ENCODE measurements around the gene LONP1.
A peak's percentile ranks its signal among the peaks of the same experiment; 100 is the strongest.

LONP1 gene

GRCh38 chr19:5694167-5694955 lies 25.6 kb downstream of the LONP1 start:
- Histone ChIP-seq H4K91ac (ENCODE audit: low read depth, low read length, poor library complexity) (no peak overlapping the region), H3K36me3 (replicated peaks in 1 of 2; ENCODE audit: control insufficient read depth in 2 of 2, insufficient read depth in 2 of 2, low read length in 2 of 2) (peaks cover 59 to 84% of the 10 kb centered on the region in 2 donors), H3K9me3 (replicated peaks in 1 of 2; ENCODE audit: control insufficient read depth in 2 of 2, insufficient read depth in 1 of 2, low read depth in 1 of 2, low read length in 2 of 2) (peaks cover 0 to 4% of the 10 kb centered on the region in 2 donors), H3K4me3 (ENCODE audit: low read length in 2 of 2) (peak overlapping the region in 1 of 2 donors; percentile 51), H2BK12ac (ENCODE audit: low read length) (peak overlapping the region; percentile 7), H3K4me2 (ENCODE audit: insufficient read depth, low read length, poor library complexity, severe bottlenecking) (no peak overlapping the region), H3K14ac (ENCODE audit: low read length) (no peak overlapping the region), H4K8ac (ENCODE audit: low read depth, low read length) (no peak overlapping the region), H3K4ac (ENCODE audit: low read length) (no peak overlapping the region), H3K18ac (ENCODE audit: low read length) (no peak overlapping the region), H3K79me1 (ENCODE audit: low read depth, low read length) (peaks cover 40% of the 10 kb centered on the region), H3K27ac (replicated peaks; ENCODE audit: low read length) (no peak overlapping the region), H2BK15ac (ENCODE audit: low read length) (no peak overlapping the region), H3K27me3 (ENCODE audit: control insufficient read depth in 3 of 3, insufficient read depth in 3 of 3, low read depth in 1 of 3, low read length in 3 of 3) (no peaks in the 10 kb centered on the region), H3K4me1 (ENCODE audit: control insufficient read depth in 2 of 2, insufficient read depth in 1 of 2, low read depth in 1 of 2, low read length in 2 of 2) (peaks cover 2 to 4% of the 10 kb centered on the region in 2 donors), H3K23ac (ENCODE audit: low read depth, low read length, poor library complexity) (peak overlapping the region; percentile 44), H2BK5ac (ENCODE audit: low read length) (no peak overlapping the region), H2AFZ (ENCODE audit: low read length) (no peak overlapping the region), H3K9ac (ENCODE audit: low read depth, low read length, poor library complexity) (peak overlapping the region; percentile 21), H2AK5ac (ENCODE audit: low read depth, low read length) (no peak overlapping the region), H2BK120ac (ENCODE audit: low read depth, low read length) (no peak overlapping the region)
- no CpG with 5 or more reads among the region's 45 CpGs for WGBS, 2 donors (ENCODE audit: extremely low coverage in 2 of 2, insufficient read length in 2 of 2, insufficient replicate concordance in 1 of 2)
- DNase-seq (ENCODE audit: low spot score) = no peak

GRCh38 chr19:5693195-5694166 lies 26.5 kb downstream of the LONP1 start:
- Histone ChIP-seq H3K27ac (replicated peaks; ENCODE audit: low read length) (no peak overlapping the region), H2AK5ac (ENCODE audit: low read depth, low read length) (no peak overlapping the region), H3K9ac (ENCODE audit: low read depth, low read length, poor library complexity) (peak overlapping the region; percentile 79), H3K4me1 (ENCODE audit: control insufficient read depth in 2 of 2, insufficient read depth in 1 of 2, low read depth in 1 of 2, low read length in 2 of 2) (peaks cover 2 to 4% of the 10 kb centered on the region in 2 donors), H3K18ac (ENCODE audit: low read length) (peak overlapping the region; percentile 38), H3K27me3 (ENCODE audit: control insufficient read depth in 3 of 3, insufficient read depth in 3 of 3, low read depth in 1 of 3, low read length in 3 of 3) (no peaks in the 10 kb centered on the region), H3K4me2 (ENCODE audit: insufficient read depth, low read length, poor library complexity, severe bottlenecking) (no peak overlapping the region), H2BK5ac (ENCODE audit: low read length) (peak overlapping the region; percentile 84), H3K4me3 (ENCODE audit: low read length in 2 of 2) (no peak overlapping the region), H4K91ac (ENCODE audit: low read depth, low read length, poor library complexity) (no peak overlapping the region), H4K8ac (ENCODE audit: low read depth, low read length) (peak overlapping the region; percentile 92), H2BK120ac (ENCODE audit: low read depth, low read length) (no peak overlapping the region), H2AFZ (ENCODE audit: low read length) (no peak overlapping the region), H2BK15ac (ENCODE audit: low read length) (no peak overlapping the region), H3K9me3 (replicated peaks in 1 of 2; ENCODE audit: control insufficient read depth in 2 of 2, insufficient read depth in 1 of 2, low read depth in 1 of 2, low read length in 2 of 2) (peaks cover 0 to 4% of the 10 kb centered on the region in 2 donors), H3K23ac (ENCODE audit: low read depth, low read length, poor library complexity) (peak overlapping the region; percentile 81), H3K79me1 (ENCODE audit: low read depth, low read length) (peaks cover 40% of the 10 kb centered on the region), H3K14ac (ENCODE audit: low read length) (no peak overlapping the region), H3K36me3 (replicated peaks in 1 of 2; ENCODE audit: control insufficient read depth in 2 of 2, insufficient read depth in 2 of 2, low read length in 2 of 2) (peaks cover 52 to 75% of the 10 kb centered on the region in 2 donors), H3K4ac (ENCODE audit: low read length) (no peak overlapping the region), H2BK12ac (ENCODE audit: low read length) (no peak overlapping the region)
- WGBS, 2 donors (ENCODE audit: extremely low coverage in 2 of 2, insufficient read length in 2 of 2, insufficient replicate concordance in 1 of 2) = no CpG with 5 or more reads among the region's 39 CpGs
- DNase-seq (ENCODE audit: low spot score) = no peak

GRCh38 chr19:5692723-5693194 lies 27.2 kb downstream of the LONP1 start:
- no peak overlapping the region for H3K4me3 ChIP-seq (ENCODE audit: low read length in 2 of 2)
- peaks cover 40% of the 10 kb centered on the region for H3K79me1 ChIP-seq (ENCODE audit: low read depth, low read length)
- no CpG with 5 or more reads among the region's 7 CpGs for WGBS, 2 donors (ENCODE audit: extremely low coverage in 2 of 2, insufficient read length in 2 of 2, insufficient replicate concordance in 1 of 2)
- no peak overlapping the region for H2BK120ac ChIP-seq (ENCODE audit: low read depth, low read length)
- H2BK12ac ChIP-seq (ENCODE audit: low read length) = no peak overlapping the region
- no peak overlapping the region for H2AK5ac ChIP-seq (ENCODE audit: low read depth, low read length)
- peaks cover 50 to 70% of the 10 kb centered on the region in 2 donors for H3K36me3 ChIP-seq (replicated peaks in 1 of 2; ENCODE audit: control insufficient read depth in 2 of 2, insufficient read depth in 2 of 2, low read length in 2 of 2)
- H3K9ac ChIP-seq (ENCODE audit: low read depth, low read length, poor library complexity) = no peak overlapping the region
- no peak overlapping the region for H4K91ac ChIP-seq (ENCODE audit: low read depth, low read length, poor library complexity)
- peak overlapping the region; percentile 84 for H2BK5ac ChIP-seq (ENCODE audit: low read length)
- no peak overlapping the region for H4K8ac ChIP-seq (ENCODE audit: low read depth, low read length)
- no peak overlapping the region for H3K14ac ChIP-seq (ENCODE audit: low read length)
- peak overlapping the region; percentile 81 for H3K23ac ChIP-seq (ENCODE audit: low read depth, low read length, poor library complexity)
- no peak overlapping the region for H2AFZ ChIP-seq (ENCODE audit: low read length)
- H3K4me2 ChIP-seq (ENCODE audit: insufficient read depth, low read length, poor library complexity, severe bottlenecking) = no peak overlapping the region
- H3K4me1 ChIP-seq (ENCODE audit: control insufficient read depth in 2 of 2, insufficient read depth in 1 of 2, low read depth in 1 of 2, low read length in 2 of 2) = peaks cover 2 to 4% of the 10 kb centered on the region in 2 donors
- H3K27ac ChIP-seq (replicated peaks; ENCODE audit: low read length) = no peak overlapping the region
- no peak overlapping the region for H2BK15ac ChIP-seq (ENCODE audit: low read length)
- no peak overlapping the region for H3K4ac ChIP-seq (ENCODE audit: low read length)
- DNase-seq (ENCODE audit: low spot score) = no peak
- H3K18ac ChIP-seq (ENCODE audit: low read length) = no peak overlapping the region
- peaks cover 0 to 4% of the 10 kb centered on the region in 2 donors for H3K9me3 ChIP-seq (replicated peaks in 1 of 2; ENCODE audit: control insufficient read depth in 2 of 2, insufficient read depth in 1 of 2, low read depth in 1 of 2, low read length in 2 of 2)
- H3K27me3 ChIP-seq (ENCODE audit: control insufficient read depth in 3 of 3, insufficient read depth in 3 of 3, low read depth in 1 of 3, low read length in 3 of 3) = no peaks in the 10 kb centered on the region

Measured in neuronal stem cell (in vitro differentiated cells).